GM12865 (cell line): ENCODE results near the gene NT5DC1.

Source experiments
- DNase-seq: peaks from one replicate; pipeline ENCODE4 v3.0.0; 2010; ENCODE audit warnings: low read depth
- H3K4me3 ChIP-seq: 2 replicates; pipeline ENCODE4 v1.5.1; 2011; ENCODE audit warnings: mild to moderate bottlenecking, low read depth, low read length, control low read depth
- CTCF ChIP-seq: IDR thresholded peaks from 2 replicates; pipeline ENCODE4 v1.5.1; 2011; ENCODE audit warnings: low read length, control low read depth, low read depth, inconsistent platforms; ENCODE audit not compliant: insufficient read depth; ENCODE audit errors: missing control alignments

Gene NT5DC1

DNA sequence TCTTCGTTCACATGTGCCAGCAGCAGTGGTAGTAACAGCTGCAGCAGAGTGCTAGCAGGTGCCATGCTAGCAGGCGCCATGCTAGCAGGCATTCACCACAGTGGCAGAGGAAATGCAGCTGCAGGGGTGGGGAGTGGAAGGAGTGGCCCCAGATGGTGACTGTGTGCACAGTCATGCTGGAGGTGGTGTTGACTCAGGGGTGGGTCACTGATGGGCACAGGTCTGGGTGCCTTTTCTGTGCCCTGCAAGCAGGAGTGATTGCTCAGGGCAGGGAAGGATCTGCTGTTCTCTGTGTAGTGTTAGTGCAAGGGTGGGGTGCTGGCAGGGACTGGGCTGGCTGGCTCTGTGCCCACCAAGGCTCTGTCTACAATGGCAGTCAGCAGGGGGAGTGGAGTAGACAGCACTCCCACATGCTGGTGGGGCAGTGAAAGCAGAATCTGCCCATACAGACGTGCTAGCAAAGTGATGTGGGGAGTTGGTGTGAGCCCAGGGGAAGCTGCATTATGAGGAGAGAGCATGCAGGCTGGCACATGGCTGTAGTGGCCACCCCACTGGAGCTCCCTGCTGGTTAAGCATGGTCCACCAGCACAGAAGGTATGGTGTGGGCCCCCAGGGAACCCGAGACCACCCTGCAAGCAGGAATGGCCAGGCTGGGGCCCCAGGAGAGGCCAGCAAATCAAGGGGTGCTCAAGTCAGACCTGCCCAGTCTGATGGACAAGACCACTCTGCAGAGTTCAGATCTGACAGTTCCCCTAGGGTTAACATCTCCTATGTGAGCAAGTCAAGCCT lies 164.6 kb downstream of the NT5DC1 start:
- DNase-seq, result no peak
- TF ChIP-seq CTCF, result no peak
- no peak overlapping the region for H3K4me3 ChIP-seq

DNA sequence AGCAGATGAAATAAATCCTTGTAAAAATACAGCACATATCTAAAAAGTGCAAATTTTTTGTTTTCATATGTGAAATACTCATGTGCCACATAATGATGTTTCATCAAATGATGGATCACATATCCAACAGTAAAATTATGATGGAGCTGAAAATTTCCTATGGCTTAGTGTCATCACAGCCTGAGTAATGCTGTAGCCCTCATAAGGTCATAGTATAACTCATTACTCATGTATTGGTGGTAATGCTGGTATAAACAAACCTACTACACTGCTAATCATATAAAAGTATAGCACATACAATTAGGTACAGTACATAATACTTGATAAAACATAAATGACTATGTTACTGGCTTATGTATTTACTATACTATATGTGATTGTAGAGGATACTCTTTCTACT lies 166.2 kb downstream of the NT5DC1 start:
- DNase-seq, result no peak
- TF ChIP-seq CTCF, result no peak
- no peak overlapping the region for H3K4me3 ChIP-seq

- no peak overlapping the region for H3K4me3 ChIP-seq
- no peak for DNase-seq
- no peak for TF ChIP-seq CTCF
Observed at GRCh38 chr6:116267836-116268588, 167.4 kb downstream of the NT5DC1 start.

GRCh38 chr6:116268589-116269293 lies 168.1 kb downstream of the NT5DC1 start:
- H3K4me3 ChIP-seq, result no peak overlapping the region
- TF ChIP-seq CTCF, result peak; percentile 61
- peak; percentile 69 for DNase-seq

DNA sequence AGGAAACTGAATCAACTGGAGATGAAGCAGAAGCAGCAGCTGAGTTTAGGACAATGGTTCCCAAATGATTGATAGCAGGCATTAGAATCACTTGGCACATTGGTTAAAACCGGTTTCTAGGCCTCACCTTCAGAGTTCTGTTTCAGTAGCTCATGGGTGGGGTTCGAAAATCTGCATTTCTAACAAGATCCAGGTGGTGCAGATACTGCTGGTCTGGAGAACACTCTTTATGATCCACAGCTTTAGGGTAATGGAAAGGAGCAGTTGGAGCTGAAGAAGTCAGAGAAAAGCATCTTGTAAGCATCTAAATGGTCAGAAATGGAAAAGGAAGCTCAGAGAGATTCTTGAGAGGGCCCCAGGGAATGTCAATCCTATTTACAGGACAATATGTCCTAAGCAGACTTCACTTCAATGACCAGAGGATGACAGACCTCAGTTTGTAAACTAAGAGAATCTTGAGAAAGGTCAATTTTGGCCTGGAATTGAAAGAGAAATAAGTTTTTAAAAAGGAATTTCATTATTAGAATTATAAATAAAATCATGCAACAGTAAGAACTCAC lies 170.6 kb downstream of the NT5DC1 start:
- TF ChIP-seq CTCF, result no peak
- H3K4me3 ChIP-seq, result no peak overlapping the region
- no peak for DNase-seq

DNA sequence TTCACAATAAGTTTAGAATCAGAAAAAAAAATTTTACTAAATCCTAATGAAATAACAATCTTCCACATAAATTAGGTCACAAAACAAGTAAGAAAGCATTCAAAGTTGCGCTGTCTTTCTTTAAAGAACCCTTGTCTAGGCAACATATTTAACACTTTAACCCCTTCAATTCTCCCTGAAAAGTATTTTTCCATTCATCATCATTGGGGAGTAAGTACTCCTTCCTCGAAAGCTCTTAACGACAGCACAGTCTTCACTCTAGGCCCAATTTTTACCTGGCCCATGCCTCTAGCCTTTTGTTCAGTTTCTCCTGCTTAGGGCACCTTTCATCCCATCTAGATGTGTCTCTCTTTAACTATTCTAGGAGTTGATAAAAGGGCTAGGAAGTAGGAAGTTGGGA lies 176.5 kb downstream of the NT5DC1 start:
- peak overlapping the region; percentile 77 for H3K4me3 ChIP-seq
- no peak for TF ChIP-seq CTCF
- no peak for DNase-seq
